K562 (cell line): ENCODE measurements around the gene DIPK1A. TPM values are rescaled to one million over a fixed set of nuclear protein-coding genes. Genes with fewer than 3 reads are reported as not detected.

Experiments
- ATAC-seq: fragments of 200-7000 bp; cut with Tn5 transposase; 3 replicates; pipeline ENCODE4 v1.9.1; 2020; ENCODE audit warnings: moderate library complexity
- BruUV-seq: library from RNA; stranded (reverse); fragments of 400-500 nt; replicated peaks from 2 replicates; lab custom pipeline; 2021; lab: Mats Ljungman, UMichigan
- CTCF ChIA-PET: fragments of 300-600 bp; formaldehyde crosslinking; extraction: SDS; loops from one replicate; lab custom pipeline; 2021; ENCODE audit warnings: low intra/inter-chr PET ratio; lab: Yijun Ruan, JAX
- POLR2A ChIA-PET: fragments of 300-600, 350-650 bp; sonication (Branson Sonifier 250); formaldehyde crosslinking; extraction: SDS; loops from one replicate; lab custom pipeline; 2021; ENCODE audit warnings: antibody characterized with exemption, inconsistent platforms; lab: Yijun Ruan, JAX
- DNase-seq, 4 experiments: peaks; one replicate each; pipeline versions ENCODE4 v3.0.0 to v3.0.0-alpha.2; 2011 to 2018; ENCODE audit warnings: low spot score in 3 of 4, mixed read lengths in 3 of 4; ENCODE audit errors: extremely low read depth in 1 of 4
- FAIRE-seq: peaks from 2 replicates; lab custom pipeline; 2011; peaks lifted over from hg19 to GRCh38; lab: Jason Lieb, UNC
- H2AFZ ChIP-seq: 2 replicates; pipeline ENCODE4 v1.6.0; 2011; ENCODE audit warnings: low read depth, low read length, control low read depth, inconsistent platforms
- H3K27ac ChIP-seq: fragments of 200-600 bp; 3 replicates; pipeline ENCODE4 v1.8.0; 2011; ENCODE audit warnings: low read depth, mild to moderate bottlenecking, control low read depth, inconsistent platforms, low read length, moderate library complexity, mixed read lengths; ENCODE audit errors: extremely low read depth
- H3K27me3 ChIP-seq, 2 experiments: fragments of 300-600 bp in 1 of 2; 2 replicates in 1 of 2; 3 replicates in 1 of 2; pipeline versions ENCODE4 v1.6.0 to v1.8.0; 2011; ENCODE audit warnings: inconsistent platforms in 2 of 2, low read length in 2 of 2, mild to moderate bottlenecking in 1 of 2, mixed read lengths in 1 of 2, moderate library complexity in 1 of 2; ENCODE audit not compliant: control insufficient read depth in 2 of 2, insufficient read depth in 2 of 2
- H3K36me3 ChIP-seq: fragments of 300-600 bp; 3 replicates; pipeline ENCODE4 v1.8.0; 2011; ENCODE audit warnings: mild to moderate bottlenecking, low read length, inconsistent platforms; ENCODE audit not compliant: control insufficient read depth, insufficient read depth
- H3K4me1 ChIP-seq, 2 experiments: fragments of 200-600 bp in 1 of 2; replicated peaks in 1 of 2; 2 replicates in 1 of 2; 3 replicates in 1 of 2; pipeline versions ENCODE4 v1.5.1 to v1.8.0; 2011; ENCODE audit warnings: inconsistent platforms in 2 of 2, low read length in 2 of 2, mild to moderate bottlenecking in 1 of 2, mixed read lengths in 1 of 2, moderate library complexity in 1 of 2; ENCODE audit not compliant: control insufficient read depth in 2 of 2, insufficient read depth in 2 of 2
- H3K4me2 ChIP-seq: 2 replicates; pipeline ENCODE4 v1.6.1; 2011; ENCODE audit warnings: low read length, control low read depth, inconsistent platforms, mixed read lengths; ENCODE audit not compliant: insufficient read depth
- H3K4me3 ChIP-seq: fragments of 200-600 bp; sonication (generic), shearing (Covaris generic); 2 replicates; pipeline ENCODE4 v1.5.1; 2016; ENCODE audit warnings: control low read depth, inconsistent platforms
- H3K79me2 ChIP-seq: fragments of 200-600 bp; 3 replicates; pipeline ENCODE4 v1.8.0; 2011; ENCODE audit warnings: low read length, inconsistent platforms; ENCODE audit not compliant: control insufficient read depth, insufficient read depth
- H3K9ac ChIP-seq, 2 experiments: 2 replicates each; pipeline versions ENCODE4 v1.6.0 to v1.6.1; 2011; ENCODE audit warnings: low read depth in 2 of 2, low read length in 2 of 2, control low read depth in 1 of 2, inconsistent platforms in 1 of 2, mild to moderate bottlenecking in 1 of 2, mixed read lengths in 1 of 2; ENCODE audit not compliant: insufficient read depth in 1 of 2
- H3K9me1 ChIP-seq: one replicate; pipeline ENCODE4 v1.6.0; 2011; ENCODE audit warnings: inconsistent platforms, mild to moderate bottlenecking, low read length, moderate library complexity; ENCODE audit not compliant: control insufficient read depth, insufficient read depth
- H3K9me3 ChIP-seq: replicated peaks from 2 replicates; pipeline ENCODE4 v1.5.1; 2011; ENCODE audit warnings: low read depth, low read length, inconsistent platforms; ENCODE audit not compliant: control insufficient read depth, insufficient read depth
- H4K20me1 ChIP-seq: replicated peaks from 2 replicates; pipeline ENCODE4 v1.6.1; 2011; ENCODE audit warnings: low read length, inconsistent platforms, mixed read lengths; ENCODE audit not compliant: control insufficient read depth, insufficient read depth
- CBFA2T2 ChIP-seq: fragments of 450-650 bp; conservative IDR thresholded peaks from 2 replicates; pipeline ENCODE4 v1.6.1; 2017; ENCODE audit warnings: mild to moderate bottlenecking
- ETV1 ChIP-seq: fragments of 450-650 bp; conservative IDR thresholded peaks from 2 replicates; pipeline ENCODE4 v1.6.1; 2016; ENCODE audit warnings: missing genetic modification characterization, control low read depth, low read depth, missing compliant biosample characterization
- MEIS2 ChIP-seq: fragments of 450-650 bp; IDR thresholded peaks from 2 replicates; pipeline ENCODE4 v1.6.1; 2014; ENCODE audit warnings: mild to moderate bottlenecking; ENCODE audit not compliant: partially characterized antibody
- NONO ChIP-seq, 2 experiments: fragments of 200-400 bp in 1 of 2; fragments of 450-650 bp in 1 of 2; formaldehyde crosslinking in 1 of 2; IDR thresholded peaks; 2 replicates each; pipeline ENCODE4 v1.6.1; 2017; ENCODE audit warnings: low read depth in 2 of 2, mild to moderate bottlenecking in 2 of 2, moderate library complexity in 2 of 2, low read length in 1 of 2
- ZNF124 ChIP-seq: sonication (generic); formaldehyde crosslinking; IDR thresholded peaks from 2 replicates; pipeline ENCODE4 v1.8.1; 2022; ENCODE audit warnings: missing genetic modification reagents
- WGBS: fragments of 100-300 bp; shearing (Covaris generic); methylation state at CpG from one replicate; pipeline ENCODE4 v1.1.6; 2016; ENCODE audit warnings: low coverage, mixed read lengths; ENCODE audit not compliant: insufficient coverage; ENCODE audit errors: missing lambda C conversion rate; 5-methylcytosine and 5-hydroxymethylcytosine counted together
- in situ Hi-C: fragments of 300-500 bp; cut with MboI; formaldehyde crosslinking; loops from 4 replicates; pipeline ENCODE4 v1.15.0; 2018; ENCODE audit warnings: inconsistent platforms, mixed read lengths
- intact Hi-C: fragments of 100-400 bp; cut with micrococcal nuclease; formaldehyde crosslinking; loops from 2 replicates; pipeline ENCODE4 v1.14.2; 2022
- polyA plus RNA-seq, 8 experiments: library from polyadenylated mRNA; depleted of rRNA in 4 of 8; stranded (reverse) in 5 of 8; unstranded in 3 of 8; fragments of >200 nt; fragmentation: Nextera tagmentation in 2 of 8; fragmentation: Illumina TruSeq in 1 of 8; extraction: Ambion mirVana in 2 of 8; extraction: Trizol in 1 of 8; gene quantifications; 2 replicates each; pipeline versions ENCODE4 v1.2.1 to v1.2.3, GENCODE V29; 2011 to 2014; ENCODE audit warnings: inconsistent platforms in 1 of 8, missing spikeins in 1 of 8
- total RNA-seq, 7 experiments: library from RNA; depleted of rRNA in 6 of 7; stranded (reverse); fragments of >200 nt in 6 of 7; fragmentation: Illumina TruSeq in 2 of 7; extraction: Trizol in 2 of 7; gene quantifications; 2 replicates each; pipeline versions ENCODE4 v1.2.1 to v1.2.3, GENCODE V29; 2011 to 2021; ENCODE audit warnings: low replicate concordance in 1 of 7
- TF ChIP-seq, protein P1 (sequence below): fragments of 450-650 bp; formaldehyde crosslinking; IDR thresholded peaks from 2 replicates; pipeline ENCODE4 v1.4.0; 2020; ENCODE audit warnings: mild to moderate bottlenecking, mixed read lengths
- TF ChIP-seq, protein P2 (sequence below): IDR thresholded peaks from 3 replicates; pipeline ENCODE4 v1.6.1; 2011; ENCODE audit warnings: borderline replicate concordance, mild to moderate bottlenecking, moderate library complexity; ENCODE audit not compliant: insufficient read length; ENCODE audit errors: extremely low read depth
- TF ChIP-seq, protein P3 (sequence below), 2 experiments: IDR thresholded peaks in 1 of 2; conservative IDR thresholded peaks in 1 of 2; 2 replicates each; pipeline ENCODE4 v1.6.1; 2016; ENCODE audit warnings: low read depth in 2 of 2, mild to moderate bottlenecking in 1 of 2, missing compliant biosample characterization in 1 of 2, missing genetic modification characterization in 1 of 2, moderate library complexity in 1 of 2

DIPK1A gene
- total and polyA plus RNA-seq, 9 of the 15 experiments (the other 6 are each of a cell fraction or from before 2014, with no cell fraction given): 0.54 to 2.5 (median 1.3) TPM

DNA sequence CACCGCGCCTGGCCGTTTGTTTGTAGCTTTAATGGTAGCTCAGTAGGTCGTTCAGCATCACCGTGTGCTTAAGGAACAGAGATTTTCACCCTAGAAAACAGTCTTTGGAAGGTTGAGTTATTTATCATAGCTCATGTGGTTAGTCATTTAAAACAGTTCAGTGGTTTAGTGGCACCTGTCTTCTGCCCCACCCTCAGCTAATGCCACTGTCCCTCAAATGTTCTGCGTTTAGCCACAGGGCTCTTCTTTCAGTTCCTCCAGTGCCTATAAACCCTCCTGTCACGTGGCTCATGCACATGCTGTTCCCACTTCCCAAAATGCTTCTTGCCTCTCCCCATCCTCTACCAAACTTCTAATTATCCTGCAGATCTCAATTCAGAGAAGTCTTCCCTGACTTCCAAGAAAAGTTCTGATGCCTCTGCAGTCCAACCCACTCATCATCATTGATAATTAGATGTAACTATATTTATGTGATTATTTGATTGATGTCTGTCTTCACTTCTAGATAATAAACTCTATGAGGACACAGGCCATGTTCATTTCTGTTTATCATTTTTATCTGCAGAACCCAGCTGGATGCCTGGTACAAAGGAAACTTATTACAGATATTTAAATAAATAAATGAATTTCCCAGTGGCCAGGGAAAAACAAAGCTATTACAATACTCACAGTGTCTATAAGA lies 14.4 kb upstream of the DIPK1A start:
- FAIRE-seq (no peak), DNase-seq (no peak), ATAC-seq (no peak)
- BruUV-seq: no TSS peak
- Histone ChIP-seq H3K27ac (no peak overlapping the region), H3K9me3 (no peaks in the 10 kb centered on the region), H3K4me3 (no peak overlapping the region), H4K20me1 (no peaks in the 10 kb centered on the region), H3K4me2 (no peak overlapping the region), H3K27me3 (no peaks in the 10 kb centered on the region), H3K9me1 (no peaks in the 10 kb centered on the region), H3K79me2 (no peaks in the 10 kb centered on the region), H3K36me3 (no peaks in the 10 kb centered on the region), H3K9ac (no peak overlapping the region), H3K4me1 (peaks cover 10 to 24% of the 10 kb centered on the region in 2 experiments), H2AFZ (no peak overlapping the region; the same call in 1 of the 2 replicates)
- 51% methylated on average over 7 of the region's 7 CpGs for WGBS
- CTCF ChIA-PET: no interaction called here
- in situ Hi-C loops (no loop called here), intact Hi-C loops (no loop called here)
- POLR2A ChIA-PET: interaction anchor here (0.7 to 1.0 kb wide), 5 partner anchors 13 to 1323 kb away, joined by 3 to 5 read pairs (median 3); no protein-coding TSS in a partner anchor
- TF ChIP-seq ZNF124 (CRISPR knock-in tag) (no peak), NONO (IDR thresholded peaks at IDR 0.05; ENCODE audit: low read depth in 2 of 2, low read length in 1 of 2) (no peak), ETV1 (tag) (no peak), CBFA2T2 (0 out of 2 replicates have a peak, but pooled peaks have one; percentile 16), MEIS2 (peak; percentile 70)
- TF ChIP-seq, protein P1, sequence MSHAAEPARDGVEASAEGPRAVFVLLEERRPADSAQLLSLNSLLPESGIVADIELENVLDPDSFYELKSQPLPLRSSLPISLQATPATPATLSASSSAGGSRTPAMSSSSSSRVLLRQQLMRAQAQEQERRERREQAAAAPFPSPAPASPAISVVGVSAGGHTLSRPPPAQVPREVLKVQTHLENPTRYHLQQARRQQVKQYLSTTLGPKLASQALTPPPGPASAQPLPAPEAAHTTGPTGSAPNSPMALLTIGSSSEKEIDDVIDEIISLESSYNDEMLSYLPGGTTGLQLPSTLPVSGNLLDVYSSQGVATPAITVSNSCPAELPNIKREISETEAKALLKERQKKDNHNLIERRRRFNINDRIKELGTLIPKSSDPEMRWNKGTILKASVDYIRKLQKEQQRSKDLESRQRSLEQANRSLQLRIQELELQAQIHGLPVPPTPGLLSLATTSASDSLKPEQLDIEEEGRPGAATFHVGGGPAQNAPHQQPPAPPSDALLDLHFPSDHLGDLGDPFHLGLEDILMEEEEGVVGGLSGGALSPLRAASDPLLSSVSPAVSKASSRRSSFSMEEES: peak; percentile 22; the same call in 1 of the 2 replicates
- TF ChIP-seq, protein P2, sequence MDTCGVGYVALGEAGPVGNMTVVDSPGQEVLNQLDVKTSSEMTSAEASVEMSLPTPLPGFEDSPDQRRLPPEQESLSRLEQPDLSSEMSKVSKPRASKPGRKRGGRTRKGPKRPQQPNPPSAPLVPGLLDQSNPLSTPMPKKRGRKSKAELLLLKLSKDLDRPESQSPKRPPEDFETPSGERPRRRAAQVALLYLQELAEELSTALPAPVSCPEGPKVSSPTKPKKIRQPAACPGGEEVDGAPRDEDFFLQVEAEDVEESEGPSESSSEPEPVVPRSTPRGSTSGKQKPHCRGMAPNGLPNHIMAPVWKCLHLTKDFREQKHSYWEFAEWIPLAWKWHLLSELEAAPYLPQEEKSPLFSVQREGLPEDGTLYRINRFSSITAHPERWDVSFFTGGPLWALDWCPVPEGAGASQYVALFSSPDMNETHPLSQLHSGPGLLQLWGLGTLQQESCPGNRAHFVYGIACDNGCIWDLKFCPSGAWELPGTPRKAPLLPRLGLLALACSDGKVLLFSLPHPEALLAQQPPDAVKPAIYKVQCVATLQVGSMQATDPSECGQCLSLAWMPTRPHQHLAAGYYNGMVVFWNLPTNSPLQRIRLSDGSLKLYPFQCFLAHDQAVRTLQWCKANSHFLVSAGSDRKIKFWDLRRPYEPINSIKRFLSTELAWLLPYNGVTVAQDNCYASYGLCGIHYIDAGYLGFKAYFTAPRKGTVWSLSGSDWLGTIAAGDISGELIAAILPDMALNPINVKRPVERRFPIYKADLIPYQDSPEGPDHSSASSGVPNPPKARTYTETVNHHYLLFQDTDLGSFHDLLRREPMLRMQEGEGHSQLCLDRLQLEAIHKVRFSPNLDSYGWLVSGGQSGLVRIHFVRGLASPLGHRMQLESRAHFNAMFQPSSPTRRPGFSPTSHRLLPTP: no peak
- TF ChIP-seq, protein P3, sequence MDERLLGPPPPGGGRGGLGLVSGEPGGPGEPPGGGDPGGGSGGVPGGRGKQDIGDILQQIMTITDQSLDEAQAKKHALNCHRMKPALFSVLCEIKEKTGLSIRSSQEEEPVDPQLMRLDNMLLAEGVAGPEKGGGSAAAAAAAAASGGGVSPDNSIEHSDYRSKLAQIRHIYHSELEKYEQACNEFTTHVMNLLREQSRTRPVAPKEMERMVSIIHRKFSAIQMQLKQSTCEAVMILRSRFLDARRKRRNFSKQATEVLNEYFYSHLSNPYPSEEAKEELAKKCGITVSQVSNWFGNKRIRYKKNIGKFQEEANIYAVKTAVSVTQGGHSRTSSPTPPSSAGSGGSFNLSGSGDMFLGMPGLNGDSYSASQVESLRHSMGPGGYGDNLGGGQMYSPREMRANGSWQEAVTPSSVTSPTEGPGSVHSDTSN (CRISPR knock-in tag; IDR thresholded peaks at IDR 0.05; ENCODE audit: low read depth): no peak
- TF ChIP-seq, protein P3 (tag; conservative IDR thresholded peaks at IDR 0.05; ENCODE audit: low read depth): peak; percentile 61
